Limb (tissue), 2 donors: ENCODE results near the gene OCRL.

ENCODE experiments used
- DNase-seq, 2 donors: peaks; one replicate each; pipeline ENCODE4 v3.0.0-alpha.2; 2016; ENCODE audit errors: extremely low spot score in 2 of 2

The OCRL gene

GRCh38 chrX:129632443-129632842 lies 92.4 kb downstream of the OCRL start:
- no peak for DNase-seq

GRCh38 chrX:129634541-129634940 lies 94.5 kb downstream of the OCRL start:
- DNase-seq = no peak

GRCh38 chrX:129636175-129636681 lies 96.2 kb downstream of the OCRL start:
- no peak for DNase-seq

GRCh38 chrX:129637217-129638109 lies 97.4 kb downstream of the OCRL start:
- DNase-seq = peak; percentile 28 to 77

GRCh38 chrX:129638917-129639316 lies 98.9 kb downstream of the OCRL start:
- DNase-seq = no peak

- DNase-seq = no peak
These were observed 100.7 kb downstream of the OCRL start for GRCh38 chrX:129640737-129641136.

- DNase-seq = no peak
These were observed 101.4 kb downstream of the OCRL start for GRCh38 chrX:129641469-129641868.

GRCh38 chrX:129641941-129642340 lies 101.9 kb downstream of the OCRL start:
- no peak for DNase-seq
